Measurements from ENCODE around the gene CDH13.
A peak's percentile ranks its signal among the peaks of the same experiment; 100 is the strongest.

The CDH13 gene

DNA sequence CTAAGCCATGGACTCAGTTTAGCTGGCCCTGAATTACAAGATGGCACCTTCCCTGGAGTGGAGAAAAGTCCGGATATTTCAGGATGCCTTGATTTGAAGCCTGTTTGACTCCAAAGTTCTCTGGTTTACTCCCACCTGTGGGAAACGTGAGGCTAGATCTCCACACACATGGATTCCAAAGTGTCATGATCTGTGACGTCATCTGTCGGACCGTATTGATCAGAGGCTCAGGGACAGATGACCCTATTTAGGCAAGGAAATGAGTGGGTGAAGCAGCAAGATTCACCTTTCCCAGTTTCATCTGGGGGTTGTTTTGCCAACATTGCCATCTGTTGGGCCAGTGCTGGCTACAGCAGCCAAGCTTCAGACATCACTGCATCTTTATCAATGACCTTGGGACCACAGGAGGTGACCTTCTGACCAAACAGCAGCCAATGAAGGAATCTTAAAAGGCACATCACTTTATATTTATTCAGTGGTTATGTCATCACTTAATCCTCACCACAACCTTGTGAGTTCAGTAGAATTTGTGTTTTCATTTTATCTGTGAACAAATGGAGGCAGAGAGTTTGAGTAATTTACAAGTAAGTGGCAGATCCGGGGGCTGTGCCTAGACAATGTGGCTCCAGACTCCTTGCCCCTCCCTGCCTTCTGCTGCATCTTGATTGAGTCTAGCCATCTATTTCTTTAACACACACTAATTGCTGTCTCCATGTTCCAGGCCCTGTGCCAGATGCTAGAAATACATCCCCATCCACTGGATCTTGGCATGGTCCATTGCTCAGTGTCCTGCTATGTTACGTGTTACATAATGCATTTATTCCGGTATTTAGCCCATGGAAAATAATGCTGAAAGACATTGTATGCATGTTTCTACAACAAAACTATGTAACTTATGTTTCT, 1.5 kb upstream of the CDH13 start:
- no peak for DNase-seq (ENCODE audit: low read depth in 3 of 3, low spot score in 1 of 3)

DNA sequence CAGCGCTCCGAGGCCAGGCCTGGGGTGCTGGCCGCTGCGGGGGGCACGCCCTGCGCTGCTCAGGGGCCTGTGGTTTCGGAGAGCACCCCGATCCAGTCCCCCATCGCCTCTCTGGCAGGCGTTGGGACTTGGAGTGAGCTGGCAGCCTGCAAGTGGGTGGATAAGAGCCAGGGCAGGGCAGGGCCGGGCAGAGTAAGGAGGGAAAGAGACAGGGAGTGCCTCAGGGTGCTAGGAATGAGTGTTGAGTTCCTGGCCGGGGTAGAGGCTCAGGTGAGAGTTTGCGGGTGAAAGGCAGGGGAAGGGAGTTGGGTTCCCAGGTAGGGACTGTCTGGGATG, 1.3 kb downstream of the CDH13 start:
- no peak for DNase-seq (ENCODE audit: low read depth in 3 of 3, low spot score in 1 of 3)

DNA sequence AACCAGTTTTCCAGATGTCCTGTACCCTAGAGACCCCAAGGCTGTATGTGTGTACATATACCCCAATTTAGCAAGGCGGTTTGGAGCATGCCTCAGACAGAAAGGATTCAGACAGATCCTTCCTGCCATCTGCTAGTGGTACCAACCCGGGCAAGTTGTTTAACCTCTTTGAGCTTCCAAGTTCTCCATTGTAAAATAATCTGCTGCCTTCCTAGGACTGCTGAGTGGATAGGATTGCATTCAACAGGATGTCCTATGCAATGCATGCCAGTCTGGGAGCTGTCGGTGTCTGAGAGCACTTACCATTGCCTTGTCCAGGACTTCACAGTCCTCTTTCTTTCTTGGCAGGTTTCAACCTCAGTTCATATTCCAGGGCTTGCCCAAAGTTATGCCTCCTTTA, 1.9 kb downstream of the CDH13 start:
- no peak for DNase-seq (ENCODE audit: low read depth in 3 of 3, low spot score in 1 of 3)

DNA sequence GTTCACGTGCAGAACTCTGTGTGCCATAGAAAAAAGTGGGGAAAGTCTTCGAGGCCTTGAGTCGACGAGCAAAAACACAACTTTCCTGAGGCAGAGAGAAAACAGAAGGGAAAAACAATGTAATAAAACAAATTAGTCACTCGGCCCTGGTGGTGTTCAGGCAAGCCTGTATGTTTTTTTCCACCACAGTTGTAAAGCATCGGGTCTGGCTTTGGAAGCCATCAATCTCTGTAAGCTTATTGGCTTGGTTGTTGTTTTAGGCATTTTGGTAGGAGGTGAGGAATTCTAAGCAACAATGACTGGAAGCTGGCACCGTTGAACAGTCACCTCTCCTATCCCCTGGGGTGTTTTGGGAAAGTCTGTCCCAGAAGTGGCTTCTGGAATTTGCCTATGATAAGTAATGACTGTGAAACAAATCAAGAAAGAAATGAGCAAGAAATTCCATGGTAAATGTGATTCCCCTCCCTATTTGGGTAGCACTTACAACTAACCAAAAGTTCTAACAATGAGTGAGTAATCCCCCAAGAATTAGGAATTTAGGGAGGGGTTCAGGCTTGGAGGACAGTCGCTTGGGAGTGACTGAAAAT, 2.8 kb downstream of the CDH13 start:
- no peak for DNase-seq (ENCODE audit: low read depth in 3 of 3, low spot score in 1 of 3)

DNA sequence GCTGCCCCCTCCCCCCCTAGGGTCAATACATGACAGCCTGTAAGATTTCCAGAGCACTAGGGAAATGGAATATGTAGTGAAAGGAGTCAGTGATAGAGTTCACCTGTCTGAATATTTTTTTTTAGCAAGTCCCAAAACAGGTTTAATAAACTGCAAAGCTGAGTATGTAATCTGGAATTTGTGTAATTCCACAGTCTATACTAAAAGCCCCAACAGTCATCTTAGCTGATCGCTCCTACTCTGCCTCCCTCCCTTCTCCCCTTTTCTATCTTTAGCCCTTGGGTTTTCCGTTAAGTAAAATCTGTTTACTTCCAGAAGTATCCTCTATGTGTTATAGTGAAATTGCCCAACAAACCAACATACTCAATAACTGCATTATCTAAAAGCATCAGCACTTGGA, 3.5 kb downstream of the CDH13 start:
- DNase-seq (ENCODE audit: low read depth in 3 of 3, low spot score in 1 of 3), result no peak

DNA sequence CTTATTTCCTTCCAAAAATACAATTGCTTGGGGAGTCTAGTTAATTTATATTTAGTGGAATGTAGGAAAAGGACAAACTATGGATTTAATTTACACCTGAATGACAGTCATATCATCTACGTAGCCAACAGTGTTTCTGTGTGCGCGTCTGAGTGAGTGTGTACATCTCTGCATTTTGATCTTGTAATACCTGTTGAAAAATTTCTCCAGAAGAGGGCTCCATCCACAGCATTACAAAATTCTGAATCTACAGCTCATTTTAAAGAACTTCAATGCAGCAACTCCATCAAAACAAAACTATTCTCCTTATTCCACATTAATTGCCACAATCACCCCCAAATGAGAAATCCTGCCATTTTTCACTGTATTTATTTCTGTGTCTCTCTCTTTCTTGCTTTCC, 3.9 kb downstream of the CDH13 start:
- no peak for DNase-seq (ENCODE audit: low read depth in 3 of 3, low spot score in 1 of 3)

DNA sequence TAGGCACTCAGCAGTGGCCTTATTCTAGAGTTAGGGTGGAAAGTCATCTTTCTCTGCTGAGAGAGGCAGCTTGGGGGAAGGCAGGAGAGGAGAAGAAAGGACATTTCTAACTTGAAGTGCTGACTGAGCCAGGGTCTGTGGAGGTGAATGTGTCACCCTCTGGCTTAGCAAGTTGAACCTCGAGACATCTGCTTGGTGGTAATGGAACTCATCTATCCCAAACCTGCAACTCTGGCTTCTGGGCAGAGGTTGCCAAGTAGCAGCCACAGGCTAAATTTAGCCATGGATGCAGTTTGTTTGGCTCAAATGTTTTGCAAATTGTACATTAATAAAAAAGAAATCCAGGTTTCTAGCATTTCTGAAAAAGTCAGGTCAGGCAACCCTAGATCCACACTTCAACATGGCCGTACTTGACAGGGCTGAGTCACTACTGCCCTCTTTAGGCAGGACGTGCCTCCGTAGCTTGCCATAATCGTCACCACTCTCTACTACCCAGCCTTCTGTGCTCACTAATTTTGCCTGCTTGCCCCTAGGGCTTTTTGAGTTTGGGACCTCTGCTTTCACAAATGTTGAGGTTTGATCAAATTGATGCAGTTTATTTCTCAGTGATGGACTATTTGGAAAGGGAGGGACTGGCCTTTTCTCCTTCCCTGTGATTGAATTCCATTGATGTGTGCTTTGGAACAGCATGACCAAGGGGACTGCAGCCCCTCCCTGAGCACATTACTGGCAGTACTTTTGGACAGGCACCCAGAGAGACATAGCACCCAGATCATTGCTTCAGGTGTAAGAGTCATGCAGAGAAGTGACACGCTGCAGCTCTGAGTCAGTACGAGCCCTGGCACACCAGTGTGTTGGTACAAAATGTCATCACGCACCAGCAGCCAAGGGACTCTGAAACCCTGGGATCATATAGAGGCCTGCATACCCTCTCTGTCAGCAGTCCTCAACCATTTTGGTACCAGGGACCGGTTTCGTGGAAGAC, 5.2 kb downstream of the CDH13 start:
- no peak for DNase-seq (ENCODE audit: low read depth in 3 of 3, low spot score in 1 of 3)

DNA sequence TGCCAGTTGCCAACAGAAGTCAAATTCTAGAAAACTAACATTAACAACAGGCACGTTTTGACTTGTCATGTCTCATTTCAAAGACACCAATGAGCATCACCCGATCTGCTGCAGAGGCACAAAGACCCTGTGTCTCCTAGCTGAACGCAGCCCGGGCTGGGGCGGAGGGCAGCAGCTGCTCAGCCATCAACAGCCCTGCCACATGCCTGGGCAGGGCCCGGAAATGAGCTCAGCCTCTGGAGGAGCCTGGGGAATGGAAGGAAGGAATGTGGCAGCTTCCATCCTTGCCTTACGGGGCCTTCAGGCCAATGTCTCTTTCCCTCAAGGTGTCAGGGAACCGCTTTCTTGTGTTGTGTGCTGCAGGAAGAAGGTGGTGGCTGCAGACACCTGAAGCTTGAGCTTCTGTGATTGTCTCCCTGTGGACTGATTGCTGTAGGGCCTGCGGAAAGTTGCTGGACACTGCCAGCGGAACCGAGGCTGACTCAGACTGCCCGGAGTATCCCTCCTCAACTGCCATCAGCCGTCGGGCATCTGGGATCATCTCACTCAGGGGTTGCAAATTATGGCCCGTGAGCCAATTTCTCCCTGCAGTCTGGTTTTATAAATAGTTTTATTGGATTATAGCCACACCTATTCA, 7.3 kb downstream of the CDH13 start:
- no peak for DNase-seq (ENCODE audit: low read depth in 3 of 3, low spot score in 1 of 3)

DNA sequence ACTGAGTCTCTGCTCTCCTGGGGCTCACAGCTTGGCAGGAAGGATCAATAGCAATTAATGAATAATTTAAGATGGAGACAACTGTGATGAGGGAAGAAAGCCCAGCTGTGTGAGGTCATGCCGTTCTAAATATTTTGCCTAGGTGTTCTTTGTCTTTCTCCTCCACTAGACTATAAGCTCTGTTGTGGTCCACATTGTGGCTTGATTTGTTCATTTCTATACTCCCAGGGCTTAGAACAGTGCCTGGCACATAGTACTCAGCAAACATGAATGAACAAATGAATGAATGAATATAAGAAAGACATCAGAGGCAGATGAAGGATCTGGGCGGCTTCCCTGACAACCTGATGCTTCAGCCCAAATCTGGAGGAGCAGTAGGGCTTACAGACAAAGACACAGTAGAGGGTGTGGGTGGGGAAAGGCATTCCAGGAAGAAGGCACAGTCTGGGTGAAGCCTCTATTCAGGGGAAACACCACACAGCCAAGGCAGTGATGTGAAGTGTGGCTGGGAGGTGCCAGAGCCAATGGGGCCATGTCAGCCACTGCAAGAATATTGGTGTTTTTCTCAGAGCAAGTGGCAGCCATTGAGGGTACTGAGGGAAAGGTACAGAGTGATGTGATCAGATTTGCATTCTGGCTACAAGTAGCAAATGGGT, 8.3 kb downstream of the CDH13 start:
- no peak for DNase-seq (ENCODE audit: low read depth in 3 of 3, low spot score in 1 of 3)

DNA sequence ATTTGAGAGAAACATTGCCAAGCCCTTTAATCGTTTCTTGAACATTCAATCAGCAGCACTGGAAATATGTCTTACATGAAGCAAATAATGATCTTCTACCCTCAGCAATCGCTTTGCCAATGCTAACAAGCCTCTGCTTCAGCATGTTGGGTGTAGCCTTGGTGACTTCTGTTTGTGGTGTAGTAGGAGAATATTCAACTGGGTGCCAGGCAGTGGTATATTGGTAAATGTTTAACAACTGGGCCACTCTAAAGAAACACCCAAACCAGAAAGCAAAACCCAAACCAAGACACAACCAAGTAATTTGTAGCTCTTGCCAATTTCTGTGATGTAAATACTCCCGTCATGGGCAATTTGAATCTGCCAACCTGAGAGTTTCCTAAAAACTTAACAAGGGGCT, 9.7 kb downstream of the CDH13 start:
- DNase-seq (ENCODE audit: low read depth in 3 of 3, low spot score in 1 of 3), result no peak

DNA sequence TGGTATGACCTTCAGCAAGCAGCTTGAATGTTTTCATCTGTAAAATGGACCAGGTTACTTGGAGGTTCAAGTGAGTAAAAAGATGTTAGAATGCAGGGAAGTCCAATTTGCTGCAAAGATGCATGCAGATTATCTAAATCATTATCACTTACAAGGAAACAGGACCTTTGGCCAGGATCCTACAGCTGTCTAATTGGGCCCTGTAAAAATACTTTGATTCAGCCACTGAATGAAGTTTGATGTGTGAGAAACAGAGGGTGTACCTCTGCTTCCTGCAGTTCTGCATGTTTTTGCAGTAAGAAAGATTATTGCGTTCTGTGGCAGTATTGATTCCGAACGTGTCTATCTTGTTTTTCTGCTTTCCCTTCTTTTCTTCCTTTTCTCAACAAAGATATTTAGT, 10.2 kb downstream of the CDH13 start:
- no peak for DNase-seq (ENCODE audit: low read depth in 3 of 3, low spot score in 1 of 3)

DNA sequence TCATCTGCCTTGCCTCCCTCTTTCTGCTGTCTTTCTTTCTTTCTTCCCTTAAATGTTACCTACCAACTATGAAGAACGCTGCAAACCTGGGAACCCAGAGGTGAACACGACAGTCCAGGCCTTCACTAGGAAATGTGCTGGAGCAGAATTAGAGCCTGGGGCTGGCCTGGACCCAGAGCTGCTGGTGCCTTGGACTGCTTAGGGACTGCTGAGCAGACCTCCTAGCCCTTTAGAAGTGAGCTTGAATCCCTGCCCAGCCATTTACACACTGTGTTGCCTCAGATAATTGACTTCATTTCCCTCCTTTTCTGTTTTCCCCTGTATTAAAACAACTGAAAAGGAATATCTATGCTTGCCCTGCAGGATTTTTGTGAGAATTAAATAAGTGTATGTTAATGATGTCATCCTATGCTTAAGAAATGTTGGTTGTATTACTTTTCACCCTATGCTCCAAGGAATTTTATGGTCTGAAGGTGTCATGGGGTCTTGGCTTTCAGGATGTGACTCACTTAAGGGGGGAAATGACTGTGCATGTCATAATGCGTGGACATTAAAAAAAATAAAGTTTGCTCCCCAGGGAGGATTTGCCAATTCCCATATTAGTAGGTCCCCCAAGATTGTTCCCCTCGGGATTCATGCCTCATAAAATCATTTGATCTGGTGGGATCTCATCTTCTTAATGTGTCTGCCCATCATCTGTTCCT, 11.5 kb downstream of the CDH13 start:
- no peak for DNase-seq (ENCODE audit: low read depth in 3 of 3, low spot score in 1 of 3)

DNA sequence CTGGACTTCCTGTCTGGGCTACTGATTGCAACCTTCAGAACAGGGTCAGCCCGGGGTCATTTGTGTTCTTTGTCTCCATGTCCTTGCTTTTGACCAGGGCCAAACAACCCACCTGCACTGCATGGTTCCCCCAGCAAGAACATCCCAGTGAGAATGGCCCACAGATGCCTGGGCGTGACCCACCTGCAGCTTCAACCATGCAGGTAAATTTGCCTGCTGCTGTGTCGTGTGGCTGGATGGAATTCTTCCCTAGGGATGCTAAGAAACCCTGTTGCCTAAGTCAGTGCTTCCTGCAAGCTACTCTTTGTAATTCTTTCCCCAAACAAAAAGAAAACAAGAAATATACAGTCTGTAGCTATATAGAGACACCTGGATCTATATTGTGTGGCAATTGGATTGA, 12.5 kb downstream of the CDH13 start:
- DNase-seq (ENCODE audit: low read depth in 3 of 3, low spot score in 1 of 3), result no peak

DNA sequence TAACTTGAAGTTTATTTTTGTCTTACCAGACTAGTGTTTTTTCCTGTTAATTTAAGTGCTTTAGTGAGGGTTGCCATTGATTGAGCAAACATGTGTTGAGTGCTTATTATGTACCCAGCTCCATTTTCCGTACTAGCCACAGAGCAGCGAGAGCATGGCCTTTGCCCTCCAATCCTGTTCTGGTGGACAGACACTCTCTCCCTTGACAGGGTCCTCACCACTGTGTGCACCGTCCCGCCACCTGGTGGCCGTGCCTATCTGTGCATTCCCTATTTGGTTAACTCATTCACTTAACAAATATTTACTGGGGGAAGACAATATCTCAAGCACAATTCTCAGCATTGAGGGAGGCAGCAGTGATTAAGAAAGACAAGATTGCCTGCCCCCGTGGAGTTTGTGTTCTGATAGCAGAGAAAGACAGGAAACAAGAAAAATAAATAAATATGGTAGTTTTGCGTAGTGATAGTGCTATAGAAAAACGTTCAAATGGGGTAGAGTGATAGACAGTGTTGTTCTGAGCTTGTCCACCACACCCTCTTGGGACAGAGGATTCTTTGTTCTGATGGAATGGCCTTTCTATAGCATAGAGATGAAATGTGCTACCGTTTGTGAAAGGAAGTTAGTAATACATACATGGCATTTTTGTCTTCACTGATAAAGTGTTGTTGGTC, 13.0 kb downstream of the CDH13 start:
- DNase-seq (ENCODE audit: low read depth in 3 of 3, low spot score in 1 of 3), result peak in 1 of 3 donors; percentile 33

DNA sequence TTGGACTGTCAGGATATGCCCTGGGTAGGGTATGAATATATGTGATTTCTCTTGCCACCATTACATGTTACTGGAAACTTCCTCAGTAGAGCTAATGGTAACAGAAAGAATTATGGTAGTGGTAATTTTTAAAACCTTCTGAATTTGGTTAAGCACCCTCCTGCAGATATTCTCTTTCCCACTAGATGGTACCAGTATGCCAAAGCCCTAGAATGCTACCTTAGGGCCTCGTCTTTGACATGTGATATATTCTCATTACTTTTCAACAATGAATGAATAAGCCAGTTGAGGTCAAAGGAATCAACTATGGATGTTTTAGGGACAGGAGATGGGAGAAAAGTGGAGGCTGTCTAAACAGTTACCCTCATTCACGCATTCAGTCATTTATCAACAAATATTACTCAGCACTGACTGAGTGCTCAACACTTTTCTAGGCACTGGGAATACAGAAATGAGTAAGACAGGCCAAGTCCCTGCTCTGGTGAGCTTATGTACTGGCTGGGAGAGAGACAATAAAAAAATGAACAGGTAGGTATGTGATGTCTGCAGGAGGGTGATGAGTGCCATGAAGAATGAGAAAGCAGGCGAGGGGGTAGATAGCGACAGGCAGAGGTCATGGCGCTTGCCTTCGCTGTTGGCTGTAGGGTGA, 14.7 kb downstream of the CDH13 start:
- no peak for DNase-seq (ENCODE audit: low read depth in 3 of 3, low spot score in 1 of 3)

DNA sequence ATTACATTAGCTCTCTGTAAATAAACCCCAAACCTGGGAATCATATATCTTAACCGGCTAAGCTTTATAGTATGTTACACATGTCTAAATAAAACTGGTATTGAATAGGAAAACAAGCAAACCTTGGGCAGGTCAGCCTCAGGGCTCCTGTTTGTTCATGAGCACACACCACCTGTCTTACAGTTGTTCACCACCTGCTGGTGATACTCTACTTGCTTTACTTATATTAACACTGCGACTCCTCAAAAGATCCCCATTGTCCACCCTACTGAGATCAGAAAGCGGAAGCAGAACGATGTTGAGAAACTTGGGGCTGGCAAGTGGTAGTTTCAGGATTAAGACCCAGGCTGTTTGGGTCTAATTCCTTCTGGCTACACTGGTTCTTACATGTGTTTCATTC, 16.4 kb downstream of the CDH13 start:
- no peak for DNase-seq (ENCODE audit: low read depth in 3 of 3, low spot score in 1 of 3)

DNA sequence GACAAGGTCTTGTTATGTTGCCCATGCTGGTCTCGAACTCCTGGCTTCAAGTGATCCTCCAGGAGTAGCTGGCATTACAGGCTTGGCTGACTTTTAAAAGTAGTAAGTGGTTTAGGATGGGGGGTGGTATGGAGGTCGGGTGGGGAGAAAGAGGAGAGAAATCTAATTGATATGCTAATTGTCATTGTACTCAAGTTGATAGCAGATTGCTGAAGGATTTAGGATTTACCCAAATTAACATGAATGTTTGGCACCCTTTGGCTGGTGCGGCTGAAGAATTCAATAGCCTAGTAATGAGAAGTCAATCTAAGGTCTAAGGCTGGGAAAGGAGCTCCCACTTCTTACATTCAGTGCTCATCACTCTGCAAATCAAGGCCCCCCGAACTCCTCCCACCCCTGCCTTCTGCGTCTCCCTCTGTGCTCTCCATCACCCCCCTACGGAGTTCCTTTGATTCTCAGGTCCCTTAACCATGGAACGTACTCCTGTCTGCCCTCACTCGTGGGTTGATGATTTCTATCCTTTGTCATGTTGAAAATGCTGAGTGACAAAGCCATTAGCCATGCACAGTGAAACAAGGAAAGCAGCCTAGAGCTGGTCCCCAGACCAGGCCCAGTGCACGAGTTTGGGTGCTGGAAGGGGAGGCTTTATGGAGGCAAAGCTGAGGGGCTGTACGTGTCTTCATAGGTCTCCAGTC, 17.3 kb downstream of the CDH13 start:
- no peak for DNase-seq (ENCODE audit: low read depth in 3 of 3, low spot score in 1 of 3)

DNA sequence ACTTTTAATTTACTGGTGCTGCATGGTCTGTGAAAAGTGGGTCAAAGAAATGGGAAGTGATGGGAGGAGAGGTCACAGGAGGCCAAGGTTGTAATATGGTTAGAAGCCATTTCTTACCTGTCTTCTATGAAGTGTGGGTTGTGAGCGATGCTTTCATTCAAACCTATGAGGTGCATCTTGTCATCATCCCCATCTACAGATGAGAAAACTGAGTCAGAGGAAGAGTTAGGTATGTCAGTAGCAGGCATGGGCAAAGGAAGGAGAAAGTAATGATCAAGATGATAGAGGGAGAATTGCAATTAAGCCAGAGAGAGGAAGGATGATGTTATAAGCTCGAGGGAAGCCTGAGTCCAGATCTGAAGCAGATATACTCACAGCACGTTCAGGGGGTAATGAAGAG, 19.7 kb downstream of the CDH13 start:
- no peak for DNase-seq (ENCODE audit: low read depth in 3 of 3, low spot score in 1 of 3)

DNA sequence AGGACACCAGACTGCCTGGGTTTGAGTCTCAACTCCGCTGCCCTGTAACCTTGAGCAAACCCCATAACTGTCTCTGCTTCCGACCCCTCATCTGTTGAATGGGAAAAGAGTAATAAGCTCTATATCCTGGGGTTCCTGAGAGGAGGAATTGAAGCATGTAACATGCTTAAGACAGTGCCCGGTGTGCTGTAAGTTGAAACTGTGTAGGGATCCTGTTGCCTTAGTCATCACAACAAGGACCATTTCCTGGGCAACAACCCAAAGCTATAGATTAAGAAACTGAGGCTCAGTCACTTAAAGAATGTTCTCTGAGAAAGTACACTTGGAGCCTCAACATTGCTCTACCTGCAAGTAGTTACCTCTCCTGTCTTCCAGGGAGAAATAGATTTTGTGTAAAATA, 23.0 kb downstream of the CDH13 start:
- DNase-seq (ENCODE audit: low read depth in 3 of 3, low spot score in 1 of 3), result no peak
